Endothelial cell of umbilical vein (primary cell): ENCODE results near the gene VEPH1. TPM values are rescaled to one million over a fixed set of nuclear protein-coding genes. Genes with fewer than 3 reads are reported as not detected.
A peak's percentile ranks its signal among the peaks of the same experiment; 100 is the strongest.

ENCODE experiments used
- BruUV-seq: library from RNA; stranded (reverse); fragments of 400-500 nt; replicated peaks from 2 replicates; lab custom pipeline; 2021; lab: Mats Ljungman, UMichigan
- CTCF ChIA-PET: fragments of 300-600, 350-600 bp; sonication (Branson Sonifier 250); formaldehyde crosslinking; loops from one replicate; lab custom pipeline; 2021; ENCODE audit warnings: antibody characterized with exemption, inconsistent platforms; lab: Charles Lee
- POLR2A ChIA-PET: fragments of 300-600, 350-600 bp; sonication (Branson Sonifier 250); formaldehyde crosslinking; loops from one replicate; lab custom pipeline; 2021; ENCODE audit warnings: antibody characterized with exemption, inconsistent platforms; lab: Charles Lee
- DNase-seq: peaks from one replicate; pipeline ENCODE4 v3.0.0-alpha.2; 2011; ENCODE audit warnings: low read depth, low spot score
- FAIRE-seq: peaks from 2 replicates; lab custom pipeline; 2011; peaks lifted over from hg19 to GRCh38; lab: Jason Lieb, UNC
- H2AFZ ChIP-seq: 2 replicates; pipeline ENCODE4 v1.6.0; 2012; ENCODE audit warnings: low read depth, low read length, control low read depth, inconsistent platforms
- H3K27ac ChIP-seq: 2 replicates; pipeline ENCODE4 v1.5.1; 2011; ENCODE audit warnings: low read depth, mild to moderate bottlenecking, control low read depth, low read length, moderate library complexity; ENCODE audit not compliant: insufficient read depth
- H3K27me3 ChIP-seq, 2 experiments: 2 replicates each; pipeline versions ENCODE4 v1.6.0 to v1.6.1; 2011; ENCODE audit warnings: low read length in 2 of 2, mixed read lengths in 1 of 2; ENCODE audit not compliant: control insufficient read depth in 2 of 2, insufficient read depth in 2 of 2
- H3K36me3 ChIP-seq, 2 experiments: 2 replicates in 1 of 2; 3 replicates in 1 of 2; pipeline ENCODE4 v1.5.1; 2011; ENCODE audit warnings: low read length in 2 of 2, mild to moderate bottlenecking in 1 of 2, moderate library complexity in 1 of 2; ENCODE audit not compliant: control insufficient read depth in 2 of 2, insufficient read depth in 2 of 2; ENCODE audit errors: extremely low read depth in 1 of 2
- H3K4me1 ChIP-seq: 3 replicates; pipeline ENCODE4 v1.5.1; 2011; ENCODE audit warnings: mild to moderate bottlenecking, low read length; ENCODE audit not compliant: control insufficient read depth, insufficient read depth; ENCODE audit errors: extremely low read depth
- H3K4me2 ChIP-seq: 2 replicates; pipeline ENCODE4 v1.6.1; 2011; ENCODE audit warnings: low read length, control low read depth, mixed read lengths; ENCODE audit not compliant: insufficient read depth
- H3K4me3 ChIP-seq, 3 experiments: fragments of 200-600 bp in 1 of 3; sonication (generic), shearing (Covaris generic) in 1 of 3; replicated peaks in 1 of 3; 2 replicates each; pipeline ENCODE4 v1.5.1; 2011 to 2016; ENCODE audit warnings: control low read depth in 3 of 3, low read length in 3 of 3, mild to moderate bottlenecking in 2 of 3, inconsistent platforms in 1 of 3, low read depth in 1 of 3, moderate library complexity in 1 of 3; ENCODE audit not compliant: insufficient read depth in 1 of 3
- H3K79me2 ChIP-seq: 2 replicates; pipeline ENCODE4 v1.6.0; 2012; ENCODE audit warnings: low read length, inconsistent platforms; ENCODE audit not compliant: control insufficient read depth, insufficient read depth
- H3K9ac ChIP-seq: replicated peaks from 2 replicates; pipeline ENCODE3; 2011; ENCODE audit warnings: low read length, control low read depth; ENCODE audit not compliant: insufficient read depth; ENCODE audit errors: extremely low read depth
- H3K9me1 ChIP-seq: replicated peaks from 3 replicates; pipeline ENCODE4 v1.6.0; 2011; ENCODE audit warnings: mild to moderate bottlenecking, low read length; ENCODE audit not compliant: control insufficient read depth, insufficient read depth; ENCODE audit errors: extremely low read depth
- H3K9me3 ChIP-seq: replicated peaks from 2 replicates; pipeline ENCODE4 v1.5.1; 2012; ENCODE audit warnings: low read length, inconsistent platforms; ENCODE audit not compliant: control insufficient read depth, insufficient read depth
- H4K20me1 ChIP-seq: replicated peaks from 2 replicates; pipeline ENCODE3; 2011; ENCODE audit warnings: mild to moderate bottlenecking, low read length; ENCODE audit not compliant: control insufficient read depth, insufficient read depth; ENCODE audit errors: extremely low read depth
- EZH2 ChIP-seq: IDR thresholded peaks from 2 replicates; pipeline ENCODE4 v1.6.1; 2012; ENCODE audit warnings: borderline replicate concordance, low read depth, mild to moderate bottlenecking, moderate library complexity, low read length, inconsistent platforms; ENCODE audit not compliant: severe bottlenecking
- FOS ChIP-seq: IDR thresholded peaks from 2 replicates; pipeline ENCODE4 v1.6.1; 2011; ENCODE audit warnings: mild to moderate bottlenecking, low read length, moderate library complexity, borderline replicate concordance; ENCODE audit not compliant: insufficient read depth
- GATA2 ChIP-seq: IDR thresholded peaks from 2 replicates; pipeline ENCODE4 v1.7.0; 2011; ENCODE audit warnings: low read depth, mild to moderate bottlenecking, moderate library complexity, mixed read lengths, low read length; ENCODE audit not compliant: insufficient read length, insufficient read depth
- JUN ChIP-seq: IDR thresholded peaks from 2 replicates; pipeline ENCODE4 v1.6.1; 2011; ENCODE audit warnings: borderline replicate concordance, low read depth; ENCODE audit not compliant: insufficient read length, insufficient read depth
- MYC ChIP-seq: IDR thresholded peaks from one replicate; pipeline ENCODE4 v1.6.1; 2011; ENCODE audit warnings: mild to moderate bottlenecking, low read depth, low read length
- POLR2A ChIP-seq: IDR thresholded peaks from 2 replicates; pipeline ENCODE4 v1.6.1; 2012; ENCODE audit warnings: low read depth, mild to moderate bottlenecking, control low read depth, low read length
- POLR2AphosphoS5 ChIP-seq: IDR thresholded peaks from 2 replicates; pipeline ENCODE4 v1.6.1; 2012; ENCODE audit warnings: low read depth, mild to moderate bottlenecking, control low read depth, low read length, moderate library complexity; ENCODE audit not compliant: insufficient read depth
- dilution Hi-C: fragments of 300-500 bp; cut with MboI; formaldehyde crosslinking; loops from one replicate; pipeline ENCODE4 v1.15.0; 2019; ENCODE audit warnings: low sequenced_read_pairs; ENCODE audit not compliant: extremely low pct_ligation_motif_present
- intact Hi-C: fragments of 100-400 bp; cut with micrococcal nuclease; formaldehyde crosslinking; loops from one replicate; pipeline ENCODE4 v1.10.0; 2022
- polyA plus RNA-seq, 4 experiments: library from polyadenylated mRNA; depleted of rRNA in 3 of 4; stranded (reverse) in 3 of 4; unstranded in 1 of 4; fragments of >200 nt; gene quantifications; 2 replicates each; pipeline versions ENCODE4 v1.2.1 to v1.2.3, GENCODE V29; 2011 to 2012; ENCODE audit warnings: missing spikeins in 1 of 4
- total RNA-seq: library from RNA; stranded (reverse); gene quantifications from 2 replicates; pipeline ENCODE4 v1.2.3, GENCODE V29; 2021
- TF ChIP-seq, protein P1 (sequence below): IDR thresholded peaks from 2 replicates; pipeline ENCODE4 v1.6.1; 2011; ENCODE audit not compliant: insufficient read depth, insufficient read length

Gene VEPH1
- total and polyA plus RNA-seq, 2 donors (not counting 3 experiments of a cell fraction or from before 2014, with no cell fraction given), result 42.9 to 136 TPM

DNA sequence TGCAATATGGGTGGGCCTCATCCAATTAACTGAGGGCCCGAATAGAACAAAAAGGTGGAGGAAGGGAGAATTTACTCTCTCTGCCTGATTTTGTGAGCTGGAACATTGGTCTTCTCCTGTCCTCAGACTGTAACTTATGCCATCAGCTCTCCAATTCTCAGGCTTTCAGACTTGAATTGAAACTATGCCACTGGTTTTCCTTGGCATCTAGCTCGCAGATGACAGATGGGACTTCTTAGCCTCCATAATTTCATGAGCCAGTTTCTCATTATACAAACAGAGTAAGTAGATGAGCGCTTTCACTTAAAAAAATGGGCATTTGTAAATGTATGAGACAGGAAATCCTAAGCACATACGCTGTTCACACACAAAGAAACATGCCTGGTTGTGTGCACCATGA lies 75.3 kb downstream of the VEPH1 start:
- BruUV-seq, result no TSS peak
- Histone ChIP-seq H4K20me1 (no peaks in the 10 kb centered on the region), H3K9me3 (no peaks in the 10 kb centered on the region), H3K9me1 (no peaks in the 10 kb centered on the region), H3K4me2 (no peak overlapping the region), H3K4me3 (no peak overlapping the region), H3K4me1 (peaks cover 20% of the 10 kb centered on the region), H3K27me3 (no peaks in the 10 kb centered on the region), H3K9ac (no peak overlapping the region), H2AFZ (no peak overlapping the region), H3K27ac (no peak overlapping the region), H3K79me2 (no peaks in the 10 kb centered on the region), H3K36me3 (peaks cover 2 to 5% of the 10 kb centered on the region in 2 experiments)
- TF ChIP-seq MYC, result no peak
- no peak for TF ChIP-seq POLR2AphosphoS5
- TF ChIP-seq POLR2A, result no peak
- no peak for TF ChIP-seq JUN
- TF ChIP-seq, protein P1, sequence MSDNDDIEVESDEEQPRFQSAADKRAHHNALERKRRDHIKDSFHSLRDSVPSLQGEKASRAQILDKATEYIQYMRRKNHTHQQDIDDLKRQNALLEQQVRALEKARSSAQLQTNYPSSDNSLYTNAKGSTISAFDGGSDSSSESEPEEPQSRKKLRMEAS, result no peak
- TF ChIP-seq GATA2, result no peak
- TF ChIP-seq EZH2, result no peak
- no peak for TF ChIP-seq FOS
- FAIRE-seq (no peak), DNase-seq (no peak)
- POLR2A ChIA-PET, result no interaction called here
- CTCF ChIA-PET, result interaction anchor here (0.7 kb wide), 1 partner anchor 9 kb away, joined by 3 read pairs; no protein-coding TSS in a partner anchor
- dilution Hi-C loops (no loop called here), intact Hi-C loops (loop anchor here (5.0 kb wide), 1 partner anchor 41 kb away; no protein-coding TSS in a partner anchor)

DNA sequence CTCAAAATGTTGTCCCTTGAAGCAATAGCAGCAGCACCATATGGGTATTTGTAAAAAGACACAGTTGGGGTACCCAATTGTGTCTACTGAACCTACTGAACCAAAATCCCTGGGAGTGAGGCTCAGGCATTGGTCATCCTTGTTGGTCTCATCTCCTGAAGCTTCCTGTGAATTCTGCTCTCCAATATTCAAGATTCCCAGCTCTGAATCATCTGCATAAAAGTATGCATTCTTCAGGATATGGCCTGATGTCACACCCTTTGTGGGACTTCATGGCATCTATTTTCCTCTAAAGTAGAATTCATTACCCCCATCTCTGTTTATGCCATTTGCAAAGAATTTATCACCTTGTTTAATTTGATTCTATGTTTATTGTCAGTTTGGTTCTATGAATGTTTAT lies 79.9 kb downstream of the VEPH1 start:
- no TSS peak for BruUV-seq
- Histone ChIP-seq H3K9me3 (no peaks in the 10 kb centered on the region), H3K4me3 (no peak overlapping the region), H2AFZ (no peak overlapping the region), H3K27ac (no peak overlapping the region), H3K36me3 (peaks cover 4 to 5% of the 10 kb centered on the region in 2 experiments), H3K27me3 (no peaks in the 10 kb centered on the region), H3K79me2 (peaks cover 18% of the 10 kb centered on the region), H3K9me1 (no peaks in the 10 kb centered on the region), H3K9ac (no peak overlapping the region), H4K20me1 (no peaks in the 10 kb centered on the region), H3K4me1 (peaks cover 23% of the 10 kb centered on the region), H3K4me2 (no peak overlapping the region)
- dilution Hi-C loops (no loop called here), intact Hi-C loops (no loop called here)
- CTCF ChIA-PET, result interaction anchor here (1.3 kb wide), 1 partner anchor 10 kb away, joined by 3 read pairs; no protein-coding TSS in a partner anchor
- TF ChIP-seq FOS (peak; percentile 53), JUN (no peak)
- FAIRE-seq (no peak), DNase-seq (no peak)
- POLR2A ChIA-PET, result interaction anchor here (0.6 kb wide), 1 partner anchor 13 kb away, joined by 12 read pairs; the partner anchor contains the start of gene PTX3
